Esophagus muscularis mucosa (tissue), 3 donors: Measurements from ENCODE around the gene VSIG10L2.

Experiments
- CTCF ChIP-seq, 3 experiments: fragments of 200-600 bp in 2 of 3; fragments of 450-650 bp in 1 of 3; sonication (generic) in 2 of 3; IDR thresholded peaks; one replicate each; pipeline ENCODE4 v1.5.1; 2017 to 2019; ENCODE audit warnings: antibody characterized with exemption in 3 of 3, mild to moderate bottlenecking in 2 of 3, moderate library complexity in 1 of 3
- EP300 ChIP-seq: sonication (generic); formaldehyde crosslinking; IDR thresholded peaks from one replicate; pipeline ENCODE4 v1.6.1; 2017; ENCODE audit warnings: antibody characterized with exemption

- TF ChIP-seq CTCF (IDR thresholded peaks at IDR 0.05), result no peak
- TF ChIP-seq EP300, result no peak
Measured at GRCh38 chr11:125953401-125953935, 7.6 kb downstream of the VSIG10L2 start.
